HepG2 (cell line): ENCODE data around the gene ZNF574. TPM values are rescaled to one million over a fixed set of nuclear protein-coding genes. Genes with fewer than 3 reads are reported as not detected.

Source experiments
- CHD2 ChIP-seq: IDR thresholded peaks from 2 replicates; pipeline ENCODE4 v1.6.1; 2011; ENCODE audit warnings: low read depth, low read length, improper control_type of control experiment
- ISX ChIP-seq: sonication (generic); formaldehyde crosslinking; conservative IDR thresholded peaks from 2 replicates; pipeline ENCODE4 v1.5.0; 2020; ENCODE audit warnings: missing genetic modification reagents
- LCORL ChIP-seq, 2 experiments: fragments of 450-650 bp in 1 of 2; sonication (generic) in 1 of 2; formaldehyde crosslinking in 1 of 2; IDR thresholded peaks; 2 replicates each; pipeline versions ENCODE4 v1.5.0 to v1.6.1; 2017 to 2020; ENCODE audit warnings: antibody characterized with exemption in 1 of 2, missing genetic modification reagents in 1 of 2
- MED8 ChIP-seq: sonication (generic); formaldehyde crosslinking; IDR thresholded peaks from 2 replicates; pipeline ENCODE4 v1.8.1; 2023; ENCODE audit warnings: mild to moderate bottlenecking, missing genetic modification reagents; ENCODE audit not compliant: insufficient replicate concordance
- NR2F1 ChIP-seq, 2 experiments: fragments of 450-650 bp in 1 of 2; formaldehyde crosslinking in 1 of 2; IDR thresholded peaks; 2 replicates each; pipeline versions ENCODE4 v1.5.0 to v1.6.1; 2016 to 2020; ENCODE audit warnings: mild to moderate bottlenecking in 1 of 2, missing compliant biosample characterization in 1 of 2, missing genetic modification reagents in 1 of 2, moderate library complexity in 1 of 2
- NR2F2 ChIP-seq: IDR thresholded peaks from 2 replicates; pipeline ENCODE4 v1.6.1; 2012; ENCODE audit warnings: low read depth, inconsistent platforms, borderline replicate concordance
- RNF2 ChIP-seq: fragments of 450-650 bp; conservative IDR thresholded peaks from 2 replicates; pipeline ENCODE4 v1.6.1; 2016; ENCODE audit warnings: low read depth
- RNF219 ChIP-seq: sonication (generic); formaldehyde crosslinking; IDR thresholded peaks from 2 replicates; pipeline ENCODE4 v1.5.0; 2020; ENCODE audit warnings: mild to moderate bottlenecking, missing genetic modification reagents
- SUZ12 ChIP-seq: fragments of 150-350 bp; IDR thresholded peaks from 2 replicates; pipeline ENCODE4 v1.6.1; 2014; ENCODE audit warnings: low read depth, low read length
- ZBTB26 ChIP-seq: IDR thresholded peaks from 2 replicates; pipeline ENCODE4 v1.6.1; 2016; ENCODE audit warnings: missing compliant biosample characterization, missing genetic modification reagents, borderline replicate concordance
- ZBTB8A ChIP-seq: sonication (generic); formaldehyde crosslinking; IDR thresholded peaks from 2 replicates; pipeline ENCODE4 v1.4.0; 2020; ENCODE audit warnings: mild to moderate bottlenecking, low read depth, missing genetic modification reagents, borderline replicate concordance
- ZKSCAN1 ChIP-seq: fragments of 150-350 bp; IDR thresholded peaks from 2 replicates; pipeline ENCODE4 v1.6.1; 2014; ENCODE audit warnings: low read length
- ZNF101 ChIP-seq: sonication (generic); formaldehyde crosslinking; IDR thresholded peaks from 2 replicates; pipeline ENCODE4 v1.4.0; 2020; ENCODE audit warnings: mild to moderate bottlenecking, low read depth, missing genetic modification reagents, borderline replicate concordance
- ZNF256 ChIP-seq: sonication (generic); formaldehyde crosslinking; conservative IDR thresholded peaks from 2 replicates; pipeline ENCODE4 v1.4.0; 2020; ENCODE audit warnings: missing genetic modification reagents
- ZNF543 ChIP-seq: sonication (generic); formaldehyde crosslinking; IDR thresholded peaks from 2 replicates; pipeline ENCODE4 v1.4.0; 2020; ENCODE audit warnings: mild to moderate bottlenecking, missing genetic modification reagents
- ZNF792 ChIP-seq: IDR thresholded peaks from 2 replicates; pipeline ENCODE4 v1.6.1; 2016
- ZSCAN12 ChIP-seq: sonication (generic); formaldehyde crosslinking; IDR thresholded peaks from 2 replicates; pipeline ENCODE4 v1.9.0; 2021; ENCODE audit warnings: mild to moderate bottlenecking, missing genetic modification reagents
- polyA plus RNA-seq, 8 experiments: library from polyadenylated mRNA; depleted of rRNA in 3 of 8; stranded (reverse) in 7 of 8; unstranded in 1 of 8; fragments of >200 nt; fragmentation: Illumina TruSeq in 4 of 8; extraction: Trizol in 4 of 8; gene quantifications; 2 replicates each; pipeline versions ENCODE4 v1.2.1 to v1.2.3, GENCODE V29; 2011 to 2016; ENCODE audit warnings: low read depth in 4 of 8, missing spikeins in 1 of 8, mixed read lengths in 1 of 8; ENCODE audit not compliant: insufficient read depth in 1 of 8
- total RNA-seq, 5 experiments: library from RNA; depleted of rRNA; stranded (reverse); fragments of >200 nt; fragmentation: Illumina TruSeq; extraction: Trizol; gene quantifications; 2 replicates each; pipeline ENCODE4 v1.2.3, GENCODE V29; 2016; ENCODE audit warnings: low read depth in 1 of 5
- TF ChIP-seq, protein P1 (sequence below): sonication (generic); formaldehyde crosslinking; IDR thresholded peaks from 2 replicates; pipeline ENCODE4 v1.4.0; 2020; ENCODE audit warnings: mild to moderate bottlenecking, missing genetic modification reagents
- TF ChIP-seq, protein P2 (sequence below): sonication (generic); formaldehyde crosslinking; IDR thresholded peaks from 2 replicates; pipeline ENCODE4 v1.4.0; 2020; ENCODE audit warnings: missing genetic modification reagents

ZNF574 gene
- total and polyA plus RNA-seq, 2 of the 13 experiments (the other 11 are each of a cell fraction or from before 2014, with no cell fraction given): 7.7 to 7.9 TPM

- TF ChIP-seq, protein P1, sequence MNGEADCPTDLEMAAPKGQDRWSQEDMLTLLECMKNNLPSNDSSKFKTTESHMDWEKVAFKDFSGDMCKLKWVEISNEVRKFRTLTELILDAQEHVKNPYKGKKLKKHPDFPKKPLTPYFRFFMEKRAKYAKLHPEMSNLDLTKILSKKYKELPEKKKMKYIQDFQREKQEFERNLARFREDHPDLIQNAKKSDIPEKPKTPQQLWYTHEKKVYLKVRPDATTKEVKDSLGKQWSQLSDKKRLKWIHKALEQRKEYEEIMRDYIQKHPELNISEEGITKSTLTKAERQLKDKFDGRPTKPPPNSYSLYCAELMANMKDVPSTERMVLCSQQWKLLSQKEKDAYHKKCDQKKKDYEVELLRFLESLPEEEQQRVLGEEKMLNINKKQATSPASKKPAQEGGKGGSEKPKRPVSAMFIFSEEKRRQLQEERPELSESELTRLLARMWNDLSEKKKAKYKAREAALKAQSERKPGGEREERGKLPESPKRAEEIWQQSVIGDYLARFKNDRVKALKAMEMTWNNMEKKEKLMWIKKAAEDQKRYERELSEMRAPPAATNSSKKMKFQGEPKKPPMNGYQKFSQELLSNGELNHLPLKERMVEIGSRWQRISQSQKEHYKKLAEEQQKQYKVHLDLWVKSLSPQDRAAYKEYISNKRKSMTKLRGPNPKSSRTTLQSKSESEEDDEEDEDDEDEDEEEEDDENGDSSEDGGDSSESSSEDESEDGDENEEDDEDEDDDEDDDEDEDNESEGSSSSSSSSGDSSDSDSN: peak; percentile 89; the same call in 1 of the 2 replicates
- TF ChIP-seq NR2F1 (CRISPR knock-in tag; IDR thresholded peaks at IDR 0.05) (no peak), ZNF256 (no peak), ZBTB8A (CRISPR knock-in tag) (no peak), SUZ12 (no peak), ZNF543 (CRISPR knock-in tag) (no peak), ZNF101 (CRISPR knock-in tag) (no peak), ZSCAN12 (CRISPR knock-in tag) (no peak), ISX (CRISPR knock-in tag) (no peak), RNF219 (CRISPR knock-in tag) (no peak), CHD2 (peak; percentile 43; the same call in 1 of the 2 replicates), ZKSCAN1 (no peak), NR2F2 (no peak), LCORL (IDR thresholded peaks at IDR 0.05) (no peak; the same call in 1 of the 2 replicates), LCORL (CRISPR knock-in tag; IDR thresholded peaks at IDR 0.05) (no peak), ZNF792 (CRISPR knock-in tag) (no peak), RNF2 (0 out of 2 replicates have a peak, but pooled peaks have one; percentile 18), MED8 (CRISPR knock-in tag) (peak; percentile 64), ZBTB26 (no peak)
- TF ChIP-seq, protein P2, sequence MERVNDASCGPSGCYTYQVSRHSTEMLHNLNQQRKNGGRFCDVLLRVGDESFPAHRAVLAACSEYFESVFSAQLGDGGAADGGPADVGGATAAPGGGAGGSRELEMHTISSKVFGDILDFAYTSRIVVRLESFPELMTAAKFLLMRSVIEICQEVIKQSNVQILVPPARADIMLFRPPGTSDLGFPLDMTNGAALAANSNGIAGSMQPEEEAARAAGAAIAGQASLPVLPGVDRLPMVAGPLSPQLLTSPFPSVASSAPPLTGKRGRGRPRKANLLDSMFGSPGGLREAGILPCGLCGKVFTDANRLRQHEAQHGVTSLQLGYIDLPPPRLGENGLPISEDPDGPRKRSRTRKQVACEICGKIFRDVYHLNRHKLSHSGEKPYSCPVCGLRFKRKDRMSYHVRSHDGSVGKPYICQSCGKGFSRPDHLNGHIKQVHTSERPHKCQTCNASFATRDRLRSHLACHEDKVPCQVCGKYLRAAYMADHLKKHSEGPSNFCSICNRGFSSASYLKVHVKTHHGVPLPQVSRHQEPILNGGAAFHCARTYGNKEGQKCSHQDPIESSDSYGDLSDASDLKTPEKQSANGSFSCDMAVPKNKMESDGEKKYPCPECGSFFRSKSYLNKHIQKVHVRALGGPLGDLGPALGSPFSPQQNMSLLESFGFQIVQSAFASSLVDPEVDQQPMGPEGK (CRISPR knock-in tag): peak; percentile 60
Observed at GRCh38 chr19:42075616-42076379, at the start of gene ZNF574 (continued).
